Loucy (cell line): ENCODE results near the gene RNF13.
"Not testable (repeated sequence)": the region's sequence is repeated elsewhere in the genome, so short reads cannot be mapped to it uniquely, and the experiment has no call there.

Experiments used
- H2AFZ ChIP-seq: fragments of 200-600 bp; sonication (generic); 2 replicates; pipeline ENCODE4 v1.6.0; 2016; ENCODE audit warnings: antibody characterized with exemption, mild to moderate bottlenecking, low read length, moderate library complexity
- H3F3A ChIP-seq: fragments of 200-600 bp; 2 replicates; pipeline ENCODE4 v1.6.0; 2016; ENCODE audit warnings: antibody characterized with exemption, low read depth, mild to moderate bottlenecking
- H3K27me3 ChIP-seq: fragments of 200-600 bp; sonication (generic); 2 replicates; pipeline ENCODE4 v1.6.1; 2014; ENCODE audit warnings: low read length, mild to moderate bottlenecking; ENCODE audit not compliant: insufficient read depth, poor library complexity, severe bottlenecking
- H3K36me3 ChIP-seq: fragments of 200-600 bp; sonication (generic); 2 replicates; pipeline ENCODE4 v1.6.1; 2016; ENCODE audit warnings: low read length; ENCODE audit not compliant: insufficient read depth
- H3K4me1 ChIP-seq: fragments of 200-600 bp; sonication (generic); 2 replicates; pipeline ENCODE4 v1.5.1; 2014; ENCODE audit warnings: low read length, mild to moderate bottlenecking; ENCODE audit not compliant: insufficient read depth, poor library complexity, severe bottlenecking
- H3K4me2 ChIP-seq: fragments of 200-600 bp; sonication (generic); 2 replicates; pipeline ENCODE4 v1.6.0; 2014; ENCODE audit warnings: antibody characterized with exemption, low read length, low read depth, mild to moderate bottlenecking; ENCODE audit not compliant: poor library complexity, severe bottlenecking
- H3K4me3 ChIP-seq: fragments of 200-600 bp; sonication (generic); 2 replicates; pipeline ENCODE4 v1.5.1; 2014; ENCODE audit warnings: low read length, mild to moderate bottlenecking, mixed read lengths; ENCODE audit not compliant: poor library complexity, severe bottlenecking
- H3K79me2 ChIP-seq: fragments of 200-600 bp; sonication (generic); 2 replicates; pipeline ENCODE4 v1.6.1; 2014; ENCODE audit warnings: low read length; ENCODE audit not compliant: insufficient read depth
- H3K9ac ChIP-seq: fragments of 200-600 bp; sonication (generic); 2 replicates; pipeline ENCODE4 v1.6.0; 2014; ENCODE audit warnings: mild to moderate bottlenecking, low read depth, low read length, moderate library complexity; ENCODE audit not compliant: poor library complexity, severe bottlenecking
- H3K9me2 ChIP-seq: fragments of 200-600 bp; sonication (generic); replicated peaks from 2 replicates; pipeline ENCODE4 v1.6.1; 2016; ENCODE audit warnings: low read depth, low read length, mixed read lengths
- H3K9me3 ChIP-seq: fragments of 200-600 bp; sonication (generic); 2 replicates; pipeline ENCODE4 v1.6.1; 2014; ENCODE audit warnings: mild to moderate bottlenecking, antibody characterized with exemption, low read length, low read depth; ENCODE audit not compliant: insufficient read depth
- H4K20me1 ChIP-seq: fragments of 200-600 bp; sonication (generic); 2 replicates; pipeline ENCODE4 v1.6.0; 2014; ENCODE audit warnings: antibody characterized with exemption, low read length, mild to moderate bottlenecking; ENCODE audit not compliant: insufficient read depth, poor library complexity, severe bottlenecking
- CTCF ChIP-seq: fragments of 200-600 bp; sonication (generic); conservative IDR thresholded peaks from 2 replicates; pipeline ENCODE4 v1.5.1; 2014; ENCODE audit warnings: mild to moderate bottlenecking, antibody characterized with exemption, low read length
- EZH2phosphoT487 ChIP-seq: fragments of 200-600 bp; IDR thresholded peaks from 2 replicates; pipeline ENCODE4 v1.6.1; 2018; ENCODE audit warnings: antibody characterized with exemption, mild to moderate bottlenecking, moderate library complexity, borderline replicate concordance

RNF13 gene

DNA sequence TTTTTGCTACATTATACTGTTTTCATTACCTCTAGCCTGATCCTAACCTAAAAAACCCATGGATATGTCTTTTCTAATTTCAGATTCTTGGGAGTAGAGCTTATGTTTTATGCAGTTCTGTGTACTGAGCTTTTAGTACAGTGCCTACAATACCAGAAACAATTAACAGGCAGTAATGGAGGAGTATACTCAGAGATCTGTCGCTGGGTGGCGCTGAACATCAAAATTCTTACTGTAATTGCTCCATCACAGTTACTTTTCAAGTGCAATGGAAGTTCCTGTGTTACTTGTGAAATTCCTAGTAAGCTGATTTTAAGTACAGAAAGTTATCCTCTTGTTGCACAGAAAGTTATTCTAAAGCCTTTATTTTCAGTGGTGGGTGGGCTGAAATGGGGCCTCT lies 66.9 kb downstream of the RNF13 start:
- H3K9me3 ChIP-seq: no peaks in the 10 kb centered on the region
- H3F3A ChIP-seq: no peaks in the 10 kb centered on the region
- no peaks in the 10 kb centered on the region for H4K20me1 ChIP-seq
- H3K36me3 ChIP-seq: peaks cover 3% of the 10 kb centered on the region; the same call in 1 of the 2 replicates
- no peaks in the 10 kb centered on the region for H3K9me2 ChIP-seq
- no peaks in the 10 kb centered on the region for H3K4me1 ChIP-seq
- TF ChIP-seq EZH2phosphoT487 (no peak), CTCF (peak; percentile 60)
- no peak overlapping the region for H2AFZ ChIP-seq
- no peaks in the 10 kb centered on the region for H3K79me2 ChIP-seq
- H3K9ac ChIP-seq: no peak overlapping the region
- no peak overlapping the region for H3K4me2 ChIP-seq
- no peaks in the 10 kb centered on the region for H3K27me3 ChIP-seq
- H3K4me3 ChIP-seq: no peak overlapping the region

DNA sequence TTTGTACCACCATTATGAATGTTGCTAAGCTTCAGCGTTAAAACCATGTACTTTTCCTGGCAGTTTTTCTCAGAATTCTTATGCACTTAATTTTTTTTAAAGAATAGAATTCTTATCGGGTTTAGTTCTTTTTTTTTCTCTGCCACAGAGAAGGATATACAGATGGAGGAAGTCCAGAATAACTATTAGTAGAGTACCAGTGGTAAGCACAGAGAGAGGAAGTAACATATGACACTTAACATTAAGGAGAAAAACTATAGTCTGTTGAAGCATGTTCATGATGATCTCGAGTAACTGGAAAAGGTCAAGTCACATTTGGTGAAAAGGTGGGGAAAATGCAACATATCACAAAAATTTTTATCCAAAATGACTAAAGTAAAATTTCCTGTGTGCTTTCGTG lies 68.9 kb downstream of the RNF13 start:
- H3K27me3 ChIP-seq: no peaks in the 10 kb centered on the region
- H3K4me3 ChIP-seq: no peak overlapping the region
- H3K9me3 ChIP-seq: no peaks in the 10 kb centered on the region
- H4K20me1 ChIP-seq: no peaks in the 10 kb centered on the region
- no peaks in the 10 kb centered on the region for H3K36me3 ChIP-seq
- H3K79me2 ChIP-seq: no peaks in the 10 kb centered on the region
- H3F3A ChIP-seq: no peaks in the 10 kb centered on the region
- H3K9me2 ChIP-seq: no peaks in the 10 kb centered on the region
- H3K9ac ChIP-seq: no peak overlapping the region
- no peak for TF ChIP-seq CTCF
- no peak for TF ChIP-seq EZH2phosphoT487
- H3K4me1 ChIP-seq: no peaks in the 10 kb centered on the region
- no peak overlapping the region for H2AFZ ChIP-seq
- H3K4me2 ChIP-seq: no peak overlapping the region

GRCh38 chr3:149883134-149883533 lies 70.1 kb downstream of the RNF13 start:
- no peaks in the 10 kb centered on the region for H4K20me1 ChIP-seq
- no peaks in the 10 kb centered on the region for H3K9me3 ChIP-seq
- no peaks in the 10 kb centered on the region for H3K36me3 ChIP-seq
- H3K27me3 ChIP-seq: no peaks in the 10 kb centered on the region
- no peak overlapping the region for H3K4me3 ChIP-seq
- H3K9me2 ChIP-seq: no peaks in the 10 kb centered on the region
- no peak for TF ChIP-seq EZH2phosphoT487
- no peak for TF ChIP-seq CTCF
- H3K9ac ChIP-seq: no peak overlapping the region
- no peaks in the 10 kb centered on the region for H3K79me2 ChIP-seq
- H2AFZ ChIP-seq: no peak overlapping the region
- no peaks in the 10 kb centered on the region for H3K4me1 ChIP-seq
- H3F3A ChIP-seq: no peaks in the 10 kb centered on the region
- no peak overlapping the region for H3K4me2 ChIP-seq

GRCh38 chr3:149883860-149884259 lies 70.8 kb downstream of the RNF13 start:
- H3K36me3 ChIP-seq, H3K27me3 ChIP-seq: not testable (repeated sequence)

GRCh38 chr3:149884848-149885247 lies 71.8 kb downstream of the RNF13 start:
- H3K4me3 ChIP-seq, H3K9ac ChIP-seq, H2AFZ ChIP-seq, H3K79me2 ChIP-seq, H3K27me3 ChIP-seq, H3K36me3 ChIP-seq, H3K4me1 ChIP-seq, H3K9me3 ChIP-seq, H4K20me1 ChIP-seq, H3K9me2 ChIP-seq, H3K4me2 ChIP-seq, H3F3A ChIP-seq: not testable (repeated sequence)

More at GRCh38 chr3:149883860-149884259, 70.8 kb downstream of the RNF13 start:
- not testable (repeated sequence) for H3K9me3 ChIP-seq, H2AFZ ChIP-seq, H3K4me1 ChIP-seq, H3K79me2 ChIP-seq, H3F3A ChIP-seq, H4K20me1 ChIP-seq, H3K4me2 ChIP-seq, H3K9ac ChIP-seq, H3K9me2 ChIP-seq, H3K4me3 ChIP-seq
